Mammary epithelial cell (primary cell): ENCODE results near the gene JAKMIP1.

ENCODE experiments used
- EZH2 ChIP-seq: IDR thresholded peaks from 2 replicates; pipeline ENCODE4 v1.6.1; 2012; ENCODE audit warnings: low read length, inconsistent platforms, borderline replicate concordance
- TF ChIP-seq, protein P1 (sequence below), 2 donors: IDR thresholded peaks in 1 of 2; conservative IDR thresholded peaks in 1 of 2; 2 replicates each; pipeline ENCODE4 v1.5.1; 2011 to 2012; ENCODE audit warnings: inconsistent platforms in 2 of 2, low read length in 2 of 2, mild to moderate bottlenecking in 2 of 2, control low read depth in 1 of 2, low read depth in 1 of 2; ENCODE audit not compliant: insufficient read depth in 1 of 2; ENCODE audit errors: extremely low read depth in 1 of 2

DNA sequence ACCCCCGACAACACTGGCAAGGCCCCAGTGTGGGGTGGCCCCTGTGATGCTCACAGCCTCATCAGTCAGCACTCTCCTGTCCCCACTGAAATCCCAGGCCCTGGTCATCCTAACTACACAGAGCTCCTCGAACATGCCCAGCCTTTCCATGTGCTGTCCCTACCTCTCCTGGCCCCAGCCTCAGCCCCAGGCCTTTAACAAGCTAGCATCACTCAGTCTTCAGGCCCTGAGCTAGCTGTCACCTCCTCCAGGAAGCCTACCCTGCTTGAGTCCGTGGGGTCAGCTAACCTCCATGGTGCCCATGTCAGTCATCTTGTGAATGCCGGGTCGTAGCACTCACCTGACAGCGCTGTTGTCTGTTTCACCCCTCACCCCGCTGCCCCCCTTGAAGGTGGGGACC lies 156.5 kb downstream of the JAKMIP1 start:
- TF ChIP-seq, protein P1, sequence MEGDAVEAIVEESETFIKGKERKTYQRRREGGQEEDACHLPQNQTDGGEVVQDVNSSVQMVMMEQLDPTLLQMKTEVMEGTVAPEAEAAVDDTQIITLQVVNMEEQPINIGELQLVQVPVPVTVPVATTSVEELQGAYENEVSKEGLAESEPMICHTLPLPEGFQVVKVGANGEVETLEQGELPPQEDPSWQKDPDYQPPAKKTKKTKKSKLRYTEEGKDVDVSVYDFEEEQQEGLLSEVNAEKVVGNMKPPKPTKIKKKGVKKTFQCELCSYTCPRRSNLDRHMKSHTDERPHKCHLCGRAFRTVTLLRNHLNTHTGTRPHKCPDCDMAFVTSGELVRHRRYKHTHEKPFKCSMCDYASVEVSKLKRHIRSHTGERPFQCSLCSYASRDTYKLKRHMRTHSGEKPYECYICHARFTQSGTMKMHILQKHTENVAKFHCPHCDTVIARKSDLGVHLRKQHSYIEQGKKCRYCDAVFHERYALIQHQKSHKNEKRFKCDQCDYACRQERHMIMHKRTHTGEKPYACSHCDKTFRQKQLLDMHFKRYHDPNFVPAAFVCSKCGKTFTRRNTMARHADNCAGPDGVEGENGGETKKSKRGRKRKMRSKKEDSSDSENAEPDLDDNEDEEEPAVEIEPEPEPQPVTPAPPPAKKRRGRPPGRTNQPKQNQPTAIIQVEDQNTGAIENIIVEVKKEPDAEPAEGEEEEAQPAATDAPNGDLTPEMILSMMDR (conservative IDR thresholded peaks at IDR 0.05 in 1 of 2, IDR thresholded peaks at IDR 0.05 in 1 of 2; ENCODE audit: extremely low read depth in 1 of 2, insufficient read depth in 1 of 2, low read depth in 1 of 2, low read length in 2 of 2), result no peak
- TF ChIP-seq EZH2, result no peak
